MM.1S (cell line): Measurements from ENCODE around the gene KIRREL3.

ENCODE experiments used
- DNase-seq: peaks from one replicate; pipeline ENCODE4 v3.0.0-alpha.2; 2015
- H2AFZ ChIP-seq: fragments of 300-600 bp; sonication (generic); 2 replicates; pipeline ENCODE4 v1.6.0; 2016; ENCODE audit warnings: antibody characterized with exemption, low read length
- H3F3A ChIP-seq: fragments of 300-600 bp; sonication (generic); 2 replicates; pipeline ENCODE4 v1.6.1; 2016; ENCODE audit warnings: mild to moderate bottlenecking, antibody characterized with exemption, low read length, moderate library complexity, mixed read lengths; ENCODE audit not compliant: insufficient read depth
- H3K27ac ChIP-seq: fragments of 300-600 bp; sonication (generic); 2 replicates; pipeline ENCODE4 v1.5.1; 2016; ENCODE audit warnings: mild to moderate bottlenecking, low read length
- H3K27me3 ChIP-seq: fragments of 300-600 bp; sonication (generic); replicated peaks from 2 replicates; pipeline ENCODE4 v1.6.0; 2016; ENCODE audit warnings: low read length; ENCODE audit not compliant: insufficient read depth
- H3K36me3 ChIP-seq: fragments of 300-600 bp; sonication (generic); replicated peaks from 2 replicates; pipeline ENCODE4 v1.6.1; 2016; ENCODE audit warnings: mild to moderate bottlenecking, low read length, mixed read lengths; ENCODE audit not compliant: insufficient read depth
- H3K4me1 ChIP-seq: fragments of 300-600 bp; sonication (generic); 2 replicates; pipeline ENCODE4 v1.6.1; 2016; ENCODE audit warnings: low read length, mixed read lengths
- H3K4me2 ChIP-seq: fragments of 300-600 bp; sonication (generic); 2 replicates; pipeline ENCODE4 v1.6.0; 2016; ENCODE audit warnings: low read depth, low read length
- H3K4me3 ChIP-seq: fragments of 300-600 bp; sonication (generic); 2 replicates; pipeline ENCODE4 v1.5.1; 2016; ENCODE audit warnings: low read length, mixed read lengths
- H3K79me2 ChIP-seq: fragments of 300-600 bp; sonication (generic); 2 replicates; pipeline ENCODE4 v1.6.1; 2016; ENCODE audit warnings: mixed run types, low read length, mixed read lengths
- H3K9ac ChIP-seq: fragments of 300-600 bp; sonication (generic); 2 replicates; pipeline ENCODE4 v1.6.1; 2016; ENCODE audit warnings: low read length, mixed read lengths
- H3K9me2 ChIP-seq: fragments of 300-600 bp; sonication (generic); replicated peaks from 2 replicates; pipeline ENCODE4 v1.6.1; 2016; ENCODE audit warnings: mild to moderate bottlenecking, low read length, mixed read lengths; ENCODE audit not compliant: insufficient read depth
- H3K9me3 ChIP-seq: fragments of 300-600 bp; sonication (generic); replicated peaks from 2 replicates; pipeline ENCODE4 v1.6.1; 2016; ENCODE audit warnings: mild to moderate bottlenecking, low read length, mixed read lengths; ENCODE audit not compliant: insufficient read depth
- H4K20me1 ChIP-seq: fragments of 300-600 bp; sonication (generic); 2 replicates; pipeline ENCODE4 v1.6.1; 2016; ENCODE audit warnings: mild to moderate bottlenecking, low read length, moderate library complexity, mixed read lengths; ENCODE audit not compliant: insufficient read depth
- CTCF ChIP-seq: fragments of 300-600 bp; sonication (generic); IDR thresholded peaks from 2 replicates; pipeline ENCODE4 v1.5.1; 2016; ENCODE audit warnings: antibody characterized with exemption, low read length, mixed read lengths
- EZH2 ChIP-seq: fragments of 300-600 bp; sonication (generic); optimal IDR thresholded peaks from 2 replicates; pipeline ENCODE3; 2017; ENCODE audit warnings: low read depth, mild to moderate bottlenecking, antibody characterized with exemption, low read length, mixed read lengths
- EZH2phosphoT487 ChIP-seq: fragments of 300-600 bp; sonication (generic); IDR thresholded peaks from 2 replicates; pipeline ENCODE4 v1.6.1; 2018; ENCODE audit warnings: antibody characterized with exemption, low read length

Gene KIRREL3

DNA sequence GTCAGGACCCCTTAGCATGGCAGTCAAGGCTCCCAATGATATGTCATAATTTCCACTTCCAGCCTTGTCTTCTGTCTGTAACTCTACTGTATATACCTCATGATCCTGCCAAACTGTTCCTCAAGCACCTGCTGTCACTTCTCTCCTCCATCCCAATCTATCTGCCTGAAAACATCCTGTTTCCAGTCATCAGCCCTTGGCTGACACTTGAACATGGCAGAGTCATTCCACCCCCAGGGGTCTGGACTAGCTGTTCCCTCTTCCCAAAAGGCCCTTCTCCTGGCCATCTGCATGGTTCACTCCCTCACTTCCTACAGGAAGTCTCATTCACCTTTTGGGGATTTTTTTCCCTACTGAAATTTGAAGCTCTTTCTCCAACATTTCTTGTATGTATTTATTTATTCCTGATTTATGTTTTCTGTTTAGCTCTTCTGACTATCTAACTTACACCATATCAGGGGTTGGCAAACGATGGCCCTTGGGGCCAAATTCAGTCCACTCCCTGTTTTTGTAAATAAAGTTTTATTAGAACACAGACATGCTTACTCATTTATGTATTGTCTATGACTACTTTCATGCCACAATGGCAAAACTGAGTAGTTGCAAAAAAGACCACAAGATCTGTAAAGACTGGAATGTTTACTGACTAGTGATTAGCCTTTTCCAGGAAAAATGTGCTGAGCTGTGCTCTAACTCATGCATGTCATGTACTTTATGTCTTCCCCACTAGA is 278.4 kb downstream of the KIRREL3 start:
- no peaks in the 10 kb centered on the region for H3K9me2 ChIP-seq
- no peak overlapping the region for H3K4me2 ChIP-seq
- no peak for TF ChIP-seq EZH2phosphoT487
- no peak for TF ChIP-seq CTCF
- TF ChIP-seq EZH2, result no peak
- no peaks in the 10 kb centered on the region for H3K9me3 ChIP-seq
- H3K27ac ChIP-seq, result no peak overlapping the region
- no peaks in the 10 kb centered on the region for H3K79me2 ChIP-seq
- no peaks in the 10 kb centered on the region for H3F3A ChIP-seq
- no peak overlapping the region for H3K9ac ChIP-seq
- no peaks in the 10 kb centered on the region for H3K4me1 ChIP-seq
- no peaks in the 10 kb centered on the region for H3K36me3 ChIP-seq
- H4K20me1 ChIP-seq, result no peaks in the 10 kb centered on the region
- no peak for DNase-seq
- no peaks in the 10 kb centered on the region for H3K27me3 ChIP-seq
- no peak overlapping the region for H3K4me3 ChIP-seq
- no peak overlapping the region for H2AFZ ChIP-seq

DNA sequence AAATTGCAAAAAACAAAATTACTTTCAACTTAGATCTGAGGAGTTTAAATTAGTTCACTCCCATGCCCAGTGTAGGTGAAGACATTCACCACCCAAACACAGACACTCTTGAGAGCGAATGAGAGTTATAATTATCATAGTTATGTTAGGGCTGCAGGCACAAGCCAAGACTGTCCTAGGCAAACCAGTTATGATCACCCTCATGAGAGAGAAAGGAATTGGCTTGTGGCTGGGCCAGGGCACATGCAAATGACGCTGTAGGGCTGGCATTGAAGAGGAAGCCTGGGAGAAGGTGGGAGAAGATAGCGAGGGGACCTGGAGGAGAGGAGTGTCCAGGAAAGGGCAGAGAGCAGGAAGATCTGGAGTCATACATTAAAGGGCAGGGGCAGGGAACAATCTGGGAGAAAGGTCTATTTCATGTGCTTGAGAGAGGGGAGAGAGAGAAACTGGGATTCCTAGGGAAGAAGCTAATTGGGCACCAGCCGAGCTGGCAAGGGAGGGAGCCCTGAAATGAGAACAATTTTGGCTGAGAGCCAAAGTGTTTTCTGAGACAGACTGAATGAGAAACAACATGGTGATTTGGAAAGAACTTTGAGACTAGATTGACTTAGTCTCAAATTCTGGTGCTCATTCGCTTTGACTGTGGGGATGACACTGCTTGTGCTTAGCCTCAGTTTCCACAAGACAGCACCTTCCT is 279.9 kb downstream of the KIRREL3 start:
- Histone ChIP-seq H3K4me3 (no peak overlapping the region), H4K20me1 (no peaks in the 10 kb centered on the region), H3K9ac (no peak overlapping the region), H3K4me2 (no peak overlapping the region), H3K79me2 (no peaks in the 10 kb centered on the region), H3K27me3 (no peaks in the 10 kb centered on the region), H3K27ac (no peak overlapping the region), H2AFZ (no peak overlapping the region), H3K9me3 (no peaks in the 10 kb centered on the region), H3K36me3 (no peaks in the 10 kb centered on the region), H3F3A (no peaks in the 10 kb centered on the region), H3K4me1 (no peaks in the 10 kb centered on the region), H3K9me2 (no peaks in the 10 kb centered on the region)
- TF ChIP-seq CTCF (no peak), EZH2phosphoT487 (no peak), EZH2 (no peak)
- DNase-seq, result no peak

- Histone ChIP-seq H3K9me3 (no peaks in the 10 kb centered on the region), H3K27ac (no peak overlapping the region), H3K9ac (no peak overlapping the region), H4K20me1 (no peaks in the 10 kb centered on the region), H3K36me3 (no peaks in the 10 kb centered on the region), H3F3A (no peaks in the 10 kb centered on the region), H2AFZ (no peak overlapping the region), H3K4me2 (no peak overlapping the region), H3K79me2 (no peaks in the 10 kb centered on the region), H3K9me2 (no peaks in the 10 kb centered on the region), H3K4me3 (no peak overlapping the region), H3K27me3 (no peaks in the 10 kb centered on the region), H3K4me1 (no peaks in the 10 kb centered on the region)
- DNase-seq, result no peak
- TF ChIP-seq EZH2phosphoT487, result no peak
- TF ChIP-seq CTCF, result no peak
- no peak for TF ChIP-seq EZH2
These were observed 280.8 kb downstream of the KIRREL3 start for GRCh38 chr11:126719740-126720139.
